HL-60 (cell line): ENCODE data around the gene AASDHPPT.

Experiments used
- DNase-seq, 2 experiments: peaks; one replicate each; pipeline ENCODE4 v3.0.0-alpha.2; 2010 to 2020; ENCODE audit warnings: low read depth in 1 of 2, low spot score in 1 of 2
- H3K27ac ChIP-seq: fragments of 250-450 bp; sonication (Bioruptor Pico); replicated peaks from 2 replicates; pipeline ENCODE4 v1.5.1; 2020; ENCODE audit warnings: mild to moderate bottlenecking, moderate library complexity
- H3K27me3 ChIP-seq: fragments of 250-450 bp; sonication (Bioruptor Pico); 2 replicates; pipeline ENCODE4 v1.5.1; 2021; ENCODE audit warnings: mild to moderate bottlenecking, moderate library complexity; ENCODE audit not compliant: insufficient read depth, poor library complexity, severe bottlenecking
- H3K4me3 ChIP-seq: replicated peaks from 2 replicates; pipeline ENCODE4 v1.5.1; 2011; ENCODE audit warnings: mild to moderate bottlenecking, control low read depth, low read length; ENCODE audit not compliant: insufficient read depth
- GABPA ChIP-seq: IDR thresholded peaks from 2 replicates; pipeline ENCODE4 v1.6.1; 2012; ENCODE audit warnings: low read depth
- POLR2AphosphoS5 ChIP-seq: IDR thresholded peaks from 2 replicates; pipeline ENCODE4 v1.6.1; 2012; ENCODE audit warnings: low read depth
- SPI1 ChIP-seq: IDR thresholded peaks from 2 replicates; pipeline ENCODE4 v1.6.1; 2012; ENCODE audit warnings: low read depth, mild to moderate bottlenecking, borderline replicate concordance
- TF ChIP-seq, protein P1 (sequence below): IDR thresholded peaks from one replicate; pipeline ENCODE4 v1.5.1; 2011; ENCODE audit warnings: low read length, control low read depth, inconsistent platforms; ENCODE audit not compliant: insufficient read depth
- TF ChIP-seq, protein P2 (sequence below): IDR thresholded peaks from 2 replicates; pipeline ENCODE4 v1.6.1; 2012; ENCODE audit warnings: low read depth; ENCODE audit not compliant: insufficient replicate concordance

The AASDHPPT gene

DNA sequence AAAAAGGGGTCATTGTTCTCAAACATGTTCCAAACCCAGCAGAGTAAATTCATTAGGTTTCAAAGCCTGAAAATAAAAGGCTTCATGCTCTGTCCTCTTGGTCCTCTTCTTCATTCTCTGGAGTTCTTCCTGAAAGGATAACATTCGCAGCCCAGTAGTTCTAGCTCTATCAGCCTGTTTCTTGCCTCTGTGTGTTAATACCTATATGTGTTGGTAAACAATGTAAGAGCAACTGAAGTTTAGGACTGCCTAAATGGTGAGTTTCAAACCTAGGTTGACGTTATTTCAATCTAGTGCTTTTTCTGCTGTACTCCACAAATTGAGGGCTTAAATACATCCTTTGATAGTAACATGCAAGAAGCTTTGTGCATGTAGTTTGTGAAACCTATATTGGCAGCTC, 9.4 kb downstream of the AASDHPPT start:
- no peak overlapping the region for H3K27ac ChIP-seq
- H3K4me3 ChIP-seq, result no peak overlapping the region
- TF ChIP-seq POLR2AphosphoS5 (no peak), GABPA (no peak), SPI1 (no peak)
- TF ChIP-seq, protein P1, sequence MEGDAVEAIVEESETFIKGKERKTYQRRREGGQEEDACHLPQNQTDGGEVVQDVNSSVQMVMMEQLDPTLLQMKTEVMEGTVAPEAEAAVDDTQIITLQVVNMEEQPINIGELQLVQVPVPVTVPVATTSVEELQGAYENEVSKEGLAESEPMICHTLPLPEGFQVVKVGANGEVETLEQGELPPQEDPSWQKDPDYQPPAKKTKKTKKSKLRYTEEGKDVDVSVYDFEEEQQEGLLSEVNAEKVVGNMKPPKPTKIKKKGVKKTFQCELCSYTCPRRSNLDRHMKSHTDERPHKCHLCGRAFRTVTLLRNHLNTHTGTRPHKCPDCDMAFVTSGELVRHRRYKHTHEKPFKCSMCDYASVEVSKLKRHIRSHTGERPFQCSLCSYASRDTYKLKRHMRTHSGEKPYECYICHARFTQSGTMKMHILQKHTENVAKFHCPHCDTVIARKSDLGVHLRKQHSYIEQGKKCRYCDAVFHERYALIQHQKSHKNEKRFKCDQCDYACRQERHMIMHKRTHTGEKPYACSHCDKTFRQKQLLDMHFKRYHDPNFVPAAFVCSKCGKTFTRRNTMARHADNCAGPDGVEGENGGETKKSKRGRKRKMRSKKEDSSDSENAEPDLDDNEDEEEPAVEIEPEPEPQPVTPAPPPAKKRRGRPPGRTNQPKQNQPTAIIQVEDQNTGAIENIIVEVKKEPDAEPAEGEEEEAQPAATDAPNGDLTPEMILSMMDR, result no peak
- TF ChIP-seq, protein P2, sequence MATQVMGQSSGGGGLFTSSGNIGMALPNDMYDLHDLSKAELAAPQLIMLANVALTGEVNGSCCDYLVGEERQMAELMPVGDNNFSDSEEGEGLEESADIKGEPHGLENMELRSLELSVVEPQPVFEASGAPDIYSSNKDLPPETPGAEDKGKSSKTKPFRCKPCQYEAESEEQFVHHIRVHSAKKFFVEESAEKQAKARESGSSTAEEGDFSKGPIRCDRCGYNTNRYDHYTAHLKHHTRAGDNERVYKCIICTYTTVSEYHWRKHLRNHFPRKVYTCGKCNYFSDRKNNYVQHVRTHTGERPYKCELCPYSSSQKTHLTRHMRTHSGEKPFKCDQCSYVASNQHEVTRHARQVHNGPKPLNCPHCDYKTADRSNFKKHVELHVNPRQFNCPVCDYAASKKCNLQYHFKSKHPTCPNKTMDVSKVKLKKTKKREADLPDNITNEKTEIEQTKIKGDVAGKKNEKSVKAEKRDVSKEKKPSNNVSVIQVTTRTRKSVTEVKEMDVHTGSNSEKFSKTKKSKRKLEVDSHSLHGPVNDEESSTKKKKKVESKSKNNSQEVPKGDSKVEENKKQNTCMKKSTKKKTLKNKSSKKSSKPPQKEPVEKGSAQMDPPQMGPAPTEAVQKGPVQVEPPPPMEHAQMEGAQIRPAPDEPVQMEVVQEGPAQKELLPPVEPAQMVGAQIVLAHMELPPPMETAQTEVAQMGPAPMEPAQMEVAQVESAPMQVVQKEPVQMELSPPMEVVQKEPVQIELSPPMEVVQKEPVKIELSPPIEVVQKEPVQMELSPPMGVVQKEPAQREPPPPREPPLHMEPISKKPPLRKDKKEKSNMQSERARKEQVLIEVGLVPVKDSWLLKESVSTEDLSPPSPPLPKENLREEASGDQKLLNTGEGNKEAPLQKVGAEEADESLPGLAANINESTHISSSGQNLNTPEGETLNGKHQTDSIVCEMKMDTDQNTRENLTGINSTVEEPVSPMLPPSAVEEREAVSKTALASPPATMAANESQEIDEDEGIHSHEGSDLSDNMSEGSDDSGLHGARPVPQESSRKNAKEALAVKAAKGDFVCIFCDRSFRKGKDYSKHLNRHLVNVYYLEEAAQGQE, result no peak
- DNase-seq, result no peak
- H3K27me3 ChIP-seq, result no peaks in the 10 kb centered on the region

DNA sequence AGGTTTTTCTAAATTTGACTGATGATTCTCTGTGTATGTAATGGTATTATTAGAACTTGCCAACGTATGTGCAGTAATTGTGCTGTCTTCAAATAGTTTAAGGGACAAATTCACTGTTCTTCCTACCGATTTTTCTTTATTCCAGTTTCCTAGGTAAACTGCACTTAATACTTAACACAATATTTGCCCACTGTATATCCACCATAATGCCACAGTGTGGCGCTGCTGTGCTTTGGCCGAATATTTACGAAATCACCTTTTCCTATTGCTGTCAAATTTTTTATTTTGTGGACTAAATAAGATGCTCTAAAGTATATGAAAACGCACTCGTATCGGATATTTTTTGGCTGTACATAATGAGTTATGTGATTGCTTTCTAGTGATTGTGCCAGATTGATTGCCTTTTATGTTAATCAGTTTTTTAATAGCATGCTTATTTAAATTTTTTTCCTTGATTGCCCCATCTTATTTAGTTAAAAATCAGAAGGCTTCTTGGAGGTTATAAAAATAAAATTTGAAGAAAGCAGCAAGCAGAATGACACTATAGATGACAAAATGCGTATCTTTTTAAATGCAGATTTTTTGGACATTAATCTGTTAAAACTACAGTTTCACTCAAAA, 10.5 kb downstream of the AASDHPPT start:
- DNase-seq, result peak in 1 of 2 experiments; percentile 41
- H3K4me3 ChIP-seq, result no peak overlapping the region
- H3K27me3 ChIP-seq, result no peaks in the 10 kb centered on the region
- TF ChIP-seq, protein P1, result peak; percentile 80
- TF ChIP-seq GABPA (no peak), SPI1 (no peak)
- H3K27ac ChIP-seq, result no peak overlapping the region

DNA sequence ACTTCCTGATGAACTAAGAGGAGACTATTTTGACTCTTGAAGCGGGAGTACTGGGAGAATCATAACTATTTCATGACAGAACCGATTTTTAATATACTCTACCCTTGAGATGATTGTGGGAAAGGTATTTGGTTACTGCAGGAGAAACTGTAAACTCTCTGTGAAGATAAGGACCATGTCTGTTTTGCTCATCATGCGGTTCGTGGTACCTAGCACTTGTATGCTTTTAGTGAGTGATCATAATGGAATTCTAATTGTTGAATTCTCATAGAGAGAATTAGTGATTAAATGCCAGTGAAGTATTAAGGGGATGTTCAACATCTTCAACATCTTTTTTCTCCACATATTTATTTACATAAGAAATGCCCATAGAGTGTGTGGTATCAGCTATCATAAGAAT, 11.4 kb downstream of the AASDHPPT start:
- DNase-seq, result no peak
- H3K27me3 ChIP-seq, result no peaks in the 10 kb centered on the region
- no peak overlapping the region for H3K4me3 ChIP-seq
- no peak for TF ChIP-seq SPI1
- TF ChIP-seq, protein P1, result no peak
- TF ChIP-seq, protein P2, result no peak
- no peak for TF ChIP-seq POLR2AphosphoS5
- TF ChIP-seq GABPA, result no peak
- H3K27ac ChIP-seq, result no peak overlapping the region

DNA sequence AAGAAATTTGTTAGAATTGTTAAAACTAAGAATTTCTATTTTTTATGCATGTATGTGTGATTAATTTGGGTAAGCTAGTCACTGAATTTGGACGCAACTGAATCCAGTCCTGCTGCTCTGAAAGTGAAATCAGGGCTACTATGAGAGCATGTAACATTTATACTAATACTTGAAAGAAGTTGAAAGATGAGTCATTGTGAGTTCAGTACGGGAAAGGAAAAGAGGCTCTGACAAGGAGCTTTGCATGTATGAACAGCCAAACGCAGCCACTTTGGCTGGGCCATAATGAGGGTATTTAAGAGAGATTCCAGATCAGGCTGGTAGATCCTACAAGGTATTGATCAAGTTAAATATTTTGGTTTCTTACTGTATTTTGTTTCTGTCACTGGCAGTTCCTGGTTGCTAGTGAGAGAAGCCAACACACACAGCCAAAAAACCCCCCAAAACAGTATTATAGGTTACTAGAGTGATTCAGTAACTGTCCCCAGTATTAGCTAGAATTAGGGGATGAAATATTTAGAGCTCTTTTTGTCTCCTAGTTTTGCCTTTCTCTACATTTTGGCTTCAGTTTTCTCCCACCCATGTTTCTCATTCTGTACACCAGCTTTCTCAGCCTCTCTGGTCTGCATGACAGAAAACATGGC, 14.1 kb downstream of the AASDHPPT start:
- H3K27me3 ChIP-seq, result no peaks in the 10 kb centered on the region
- H3K4me3 ChIP-seq, result no peak overlapping the region
- TF ChIP-seq, protein P2, result no peak
- TF ChIP-seq POLR2AphosphoS5 (no peak), SPI1 (no peak)
- no peak for DNase-seq
- H3K27ac ChIP-seq, result no peak overlapping the region
